Liver (tissue), 3 donors: ENCODE results near the gene NOP9.

Experiments
- EGR1 ChIP-seq, 2 donors: IDR thresholded peaks; 2 replicates each; pipeline ENCODE4 v1.6.1; 2016 to 2018; ENCODE audit warnings: antibody characterized with exemption in 2 of 2, low read depth in 2 of 2
- FOXA1 ChIP-seq: IDR thresholded peaks from 2 replicates; pipeline ENCODE4 v1.6.1; 2016; ENCODE audit warnings: antibody characterized with exemption
- FOXA2 ChIP-seq: IDR thresholded peaks from 2 replicates; pipeline ENCODE4 v1.6.1; 2016; ENCODE audit warnings: antibody characterized with exemption
- JUND ChIP-seq, 2 donors: IDR thresholded peaks; 2 replicates each; pipeline ENCODE4 v1.6.1; 2016; ENCODE audit warnings: antibody characterized with exemption in 2 of 2
- NR2F2 ChIP-seq: IDR thresholded peaks from 2 replicates; pipeline ENCODE4 v1.6.1; 2016; ENCODE audit warnings: antibody characterized with exemption
- RAD21 ChIP-seq, 2 donors: IDR thresholded peaks; 2 replicates each; pipeline ENCODE4 v1.6.1; 2016; ENCODE audit warnings: antibody characterized with exemption in 2 of 2, mild to moderate bottlenecking in 2 of 2
- TAF1 ChIP-seq: conservative IDR thresholded peaks from 2 replicates; pipeline ENCODE4 v1.6.1; 2016; ENCODE audit warnings: antibody characterized with exemption, mild to moderate bottlenecking
- YY1 ChIP-seq: IDR thresholded peaks from 2 replicates; pipeline ENCODE4 v1.6.1; 2016; ENCODE audit warnings: antibody characterized with exemption, mild to moderate bottlenecking
- TF ChIP-seq, protein P1 (sequence below): fragments of 150-350 bp; IDR thresholded peaks from 2 replicates; pipeline ENCODE4 v1.5.1; 2017; ENCODE audit warnings: improper control_type of control experiment, low read depth, low read length; ENCODE audit not compliant: missing input control
- TF ChIP-seq, protein P2 (sequence below): IDR thresholded peaks from 2 replicates; pipeline ENCODE4 v1.6.1; 2016; ENCODE audit warnings: antibody characterized with exemption
- TF ChIP-seq, protein P3 (sequence below): IDR thresholded peaks from 2 replicates; pipeline ENCODE4 v1.6.1; 2016; ENCODE audit warnings: antibody characterized with exemption
- donor health status: healthy.
- donor health status: healthy.

DNA sequence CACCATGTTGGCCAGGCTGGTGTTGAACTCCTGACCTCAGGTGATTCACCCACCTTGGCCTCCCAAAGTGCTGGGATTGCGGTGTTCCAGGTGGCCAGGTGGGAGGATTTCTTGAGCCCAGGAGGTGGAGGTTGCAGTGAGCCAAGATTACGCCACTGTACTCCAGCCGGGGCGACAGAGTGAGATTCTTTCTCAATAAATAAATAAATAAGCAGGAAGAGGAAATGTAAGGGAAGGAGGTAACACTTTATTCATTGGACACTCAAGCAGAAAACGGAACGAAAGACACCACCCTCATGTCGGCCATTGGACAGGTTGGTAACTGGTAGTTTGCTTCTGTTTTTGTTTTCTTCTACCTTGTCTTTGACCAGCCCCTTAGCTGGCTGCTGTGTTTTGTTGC is 55.4 kb downstream of the NOP9 start:
- TF ChIP-seq, protein P1, sequence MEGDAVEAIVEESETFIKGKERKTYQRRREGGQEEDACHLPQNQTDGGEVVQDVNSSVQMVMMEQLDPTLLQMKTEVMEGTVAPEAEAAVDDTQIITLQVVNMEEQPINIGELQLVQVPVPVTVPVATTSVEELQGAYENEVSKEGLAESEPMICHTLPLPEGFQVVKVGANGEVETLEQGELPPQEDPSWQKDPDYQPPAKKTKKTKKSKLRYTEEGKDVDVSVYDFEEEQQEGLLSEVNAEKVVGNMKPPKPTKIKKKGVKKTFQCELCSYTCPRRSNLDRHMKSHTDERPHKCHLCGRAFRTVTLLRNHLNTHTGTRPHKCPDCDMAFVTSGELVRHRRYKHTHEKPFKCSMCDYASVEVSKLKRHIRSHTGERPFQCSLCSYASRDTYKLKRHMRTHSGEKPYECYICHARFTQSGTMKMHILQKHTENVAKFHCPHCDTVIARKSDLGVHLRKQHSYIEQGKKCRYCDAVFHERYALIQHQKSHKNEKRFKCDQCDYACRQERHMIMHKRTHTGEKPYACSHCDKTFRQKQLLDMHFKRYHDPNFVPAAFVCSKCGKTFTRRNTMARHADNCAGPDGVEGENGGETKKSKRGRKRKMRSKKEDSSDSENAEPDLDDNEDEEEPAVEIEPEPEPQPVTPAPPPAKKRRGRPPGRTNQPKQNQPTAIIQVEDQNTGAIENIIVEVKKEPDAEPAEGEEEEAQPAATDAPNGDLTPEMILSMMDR, result no peak
- TF ChIP-seq NR2F2 (no peak), FOXA2 (no peak), YY1 (no peak), JUND (IDR thresholded peaks at IDR 0.05) (no peak), EGR1 (IDR thresholded peaks at IDR 0.05; ENCODE audit: low read depth in 2 of 2) (no peak), TAF1 (no peak), RAD21 (IDR thresholded peaks at IDR 0.05) (no peak), FOXA1 (no peak)
- TF ChIP-seq, protein P2, sequence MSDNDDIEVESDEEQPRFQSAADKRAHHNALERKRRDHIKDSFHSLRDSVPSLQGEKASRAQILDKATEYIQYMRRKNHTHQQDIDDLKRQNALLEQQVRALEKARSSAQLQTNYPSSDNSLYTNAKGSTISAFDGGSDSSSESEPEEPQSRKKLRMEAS, result no peak
- TF ChIP-seq, protein P3, sequence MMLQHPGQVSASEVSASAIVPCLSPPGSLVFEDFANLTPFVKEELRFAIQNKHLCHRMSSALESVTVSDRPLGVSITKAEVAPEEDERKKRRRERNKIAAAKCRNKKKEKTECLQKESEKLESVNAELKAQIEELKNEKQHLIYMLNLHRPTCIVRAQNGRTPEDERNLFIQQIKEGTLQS, result no peak
